Measurements from ENCODE around the gene PYDC1.
"Not testable (repeated sequence)": the region's sequence is repeated elsewhere in the genome, so short reads cannot be mapped to it uniquely, and the experiment has no call there.

Gene PYDC1

GRCh38 chr16:31221357-31222160 lies 4.6 kb upstream of the PYDC1 start:
- DNase-seq: no peak

GRCh38 chr16:31219154-31219741 lies 2.3 kb upstream of the PYDC1 start:
- DNase-seq: no peak

- DNase-seq: no peak
These were observed 198 bp upstream of the PYDC1 start for GRCh38 chr16:31217136-31217530.

- DNase-seq: no peak
These were observed 1.4 kb downstream of the PYDC1 start for GRCh38 chr16:31215287-31216162.

- DNase-seq: no peak
These were observed 2.1 kb downstream of the PYDC1 start for GRCh38 chr16:31214708-31215286.

GRCh38 chr16:31213877-31214707 lies 2.8 kb downstream of the PYDC1 start, which contains the start of gene TRIM72:
TRIM72 (plus strand) TSS chr16:31214119; CDS start chr16:31214739, 620 bp downstream.
- DNase-seq: no peak

GRCh38 chr16:31213342-31213741 lies 3.6 kb downstream of the PYDC1 start:
- no peak for DNase-seq

- DNase-seq: no peak
These were observed 10.2 kb downstream of the PYDC1 start for GRCh38 chr16:31206776-31207175.

GRCh38 chr16:31204871-31205666 lies 11.9 kb downstream of the PYDC1 start:
- DNase-seq: no peak

- DNase-seq: no peak
These were observed 14.2 kb downstream of the PYDC1 start, which contains the start of gene PYCARD for GRCh38 chr16:31202414-31203375. PYCARD (minus strand) TSS chr16:31202760; CDS start chr16:31202690, 70 bp downstream.

GRCh38 chr16:31201582-31202413 lies 15.1 kb downstream of the PYDC1 start:
- DNase-seq: no peak

- DNase-seq: no peak
These were observed 15.9 kb downstream of the PYDC1 start for GRCh38 chr16:31200821-31201568.

- DNase-seq: not testable (repeated sequence)
These were observed 16.8 kb downstream of the PYDC1 start for GRCh38 chr16:31200111-31200510.

GRCh38 chr16:31199430-31200041 lies 17.4 kb downstream of the PYDC1 start:
- no peak for DNase-seq

GRCh38 chr16:31198207-31198882 lies 18.6 kb downstream of the PYDC1 start:
- DNase-seq: no peak

- no peak for DNase-seq
These were observed 20.4 kb downstream of the PYDC1 start for GRCh38 chr16:31196324-31197088.
